Endothelial cell of umbilical vein (primary cell): ENCODE measurements around the gene GPANK1.

Source experiments
- CTCF ChIP-seq, 2 donors: IDR thresholded peaks; 1 replicate in 1 of 2; 2 replicates in 1 of 2; pipeline ENCODE4 v1.5.1; 2011; ENCODE audit warnings: low read length in 2 of 2, mild to moderate bottlenecking in 2 of 2, moderate library complexity in 2 of 2, control low read depth in 1 of 2, inconsistent platforms in 1 of 2, low read depth in 1 of 2; ENCODE audit not compliant: insufficient read depth in 1 of 2; ENCODE audit errors: extremely low read depth in 1 of 2
- MAX ChIP-seq: IDR thresholded peaks from 2 replicates; pipeline ENCODE4 v1.6.1; 2011; ENCODE audit not compliant: insufficient read depth, insufficient read length
- POLR2A ChIP-seq: IDR thresholded peaks from 2 replicates; pipeline ENCODE4 v1.6.1; 2012; ENCODE audit warnings: low read depth, mild to moderate bottlenecking, control low read depth, low read length

DNA sequence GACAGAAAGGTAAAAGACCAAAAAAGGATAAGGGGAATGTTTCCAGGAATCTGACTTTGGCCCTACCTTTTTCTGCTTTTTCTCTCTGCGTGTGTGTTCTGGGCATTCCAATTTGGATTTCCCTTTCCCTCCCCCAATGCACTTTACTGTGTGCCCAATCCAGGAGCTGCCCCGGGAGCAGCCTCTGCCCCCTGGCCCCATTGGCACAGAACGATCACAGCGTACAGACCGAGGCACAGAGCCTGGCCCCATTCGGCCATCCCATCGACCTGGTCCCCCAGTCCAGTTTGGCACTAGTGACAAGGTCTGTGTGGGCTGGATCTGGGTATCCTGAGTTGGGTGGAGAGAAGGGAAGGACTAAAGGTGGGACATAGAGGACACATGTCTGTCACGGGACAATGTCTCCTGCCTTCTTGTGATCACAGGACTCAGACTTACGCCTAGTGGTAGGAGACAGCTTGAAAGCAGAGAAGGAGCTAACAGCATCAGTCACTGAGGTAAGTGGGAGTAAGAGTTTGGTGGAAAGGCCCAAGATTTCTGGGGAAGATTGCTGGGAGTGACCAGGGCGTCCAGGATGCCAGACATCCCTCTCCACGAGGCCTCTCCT lies 29.7 kb downstream of the GPANK1 start:
- TF ChIP-seq POLR2A = no peak
- TF ChIP-seq CTCF (IDR thresholded peaks at IDR 0.05; ENCODE audit: extremely low read depth in 1 of 2, insufficient read depth in 1 of 2, low read depth in 1 of 2, low read length in 2 of 2) = no peak
- no peak for TF ChIP-seq MAX
